GM10248 (cell line): ENCODE measurements around the gene RANBP3.

ENCODE experiments used
- CTCF ChIA-PET: fragments of 300-600 bp; sonication (Branson Sonifier 250); formaldehyde crosslinking; extraction: SDS; loops from one replicate; lab custom pipeline; 2021; ENCODE audit warnings: antibody characterized with exemption; lab: Yijun Ruan, JAX
- POLR2A ChIA-PET: fragments of 350-650 bp; sonication (Branson Sonifier 250); formaldehyde crosslinking; extraction: SDS; loops from one replicate; lab custom pipeline; 2020; ENCODE audit warnings: antibody characterized with exemption; lab: Yijun Ruan, JAX
- DNase-seq: peaks from one replicate; pipeline ENCODE4 v3.0.0; 2012; ENCODE audit errors: extremely low spot score
- CTCF ChIP-seq: IDR thresholded peaks from 2 replicates; pipeline ENCODE4 v1.5.1; 2012; ENCODE audit warnings: mild to moderate bottlenecking, low read depth; ENCODE audit errors: extremely low read depth, missing control alignments, control extremely low read depth

Gene RANBP3

GRCh38 chr19:5934774-5935472 is 43.0 kb downstream of the RANBP3 start:
- ChIA-PET POLR2A (no interaction called here), CTCF (interaction anchor here (1.0 to 1.9 kb wide), 4 partner anchors 11 to 87 kb away, joined by 3 to 6 read pairs (median 4); no protein-coding TSS in a partner anchor)

GRCh38 chr19:5934069-5934401 is 43.9 kb downstream of the RANBP3 start:
- no peak for DNase-seq
- ChIA-PET POLR2A (no interaction called here), CTCF (interaction anchor here (1.1 to 1.7 kb wide), 2 partner anchors 15 to 34 kb away, joined by 3 to 5 read pairs; no protein-coding TSS in a partner anchor)
- TF ChIP-seq CTCF: no peak

More at GRCh38 chr19:5934774-5935472, 43.0 kb downstream of the RANBP3 start:
- TF ChIP-seq CTCF: no peak
- DNase-seq: no peak

- DNase-seq: no peak
- POLR2A ChIA-PET: no interaction called here
- TF ChIP-seq CTCF: no peak
- CTCF ChIA-PET: interaction anchor here (1.1 to 1.7 kb wide), 2 partner anchors 15 to 34 kb away, joined by 3 to 5 read pairs; no protein-coding TSS in a partner anchor
These were observed 44.4 kb downstream of the RANBP3 start for GRCh38 chr19:5933391-5934068.

GRCh38 chr19:5932609-5933262 is 45.2 kb downstream of the RANBP3 start:
- CTCF ChIA-PET: no interaction called here
- POLR2A ChIA-PET: no interaction called here
- DNase-seq: no peak
- no peak for TF ChIP-seq CTCF

- no peak for DNase-seq
- ChIA-PET POLR2A (no interaction called here), CTCF (no interaction called here)
- TF ChIP-seq CTCF: no peak
These were observed 45.8 kb downstream of the RANBP3 start for GRCh38 chr19:5932146-5932545.

GRCh38 chr19:5931251-5931650 is 46.7 kb downstream of the RANBP3 start:
- ChIA-PET POLR2A (no interaction called here), CTCF (no interaction called here)
- no peak for TF ChIP-seq CTCF
- no peak for DNase-seq
